NCI-H2081 (cell line): Measurements from ENCODE around the gene BMP10.

ENCODE experiments used
- DNase-seq, 2 experiments: peaks; one replicate each; lab custom pipeline; 2025; lab: John Stamatoyannopoulos, UW

The BMP10 gene

DNA sequence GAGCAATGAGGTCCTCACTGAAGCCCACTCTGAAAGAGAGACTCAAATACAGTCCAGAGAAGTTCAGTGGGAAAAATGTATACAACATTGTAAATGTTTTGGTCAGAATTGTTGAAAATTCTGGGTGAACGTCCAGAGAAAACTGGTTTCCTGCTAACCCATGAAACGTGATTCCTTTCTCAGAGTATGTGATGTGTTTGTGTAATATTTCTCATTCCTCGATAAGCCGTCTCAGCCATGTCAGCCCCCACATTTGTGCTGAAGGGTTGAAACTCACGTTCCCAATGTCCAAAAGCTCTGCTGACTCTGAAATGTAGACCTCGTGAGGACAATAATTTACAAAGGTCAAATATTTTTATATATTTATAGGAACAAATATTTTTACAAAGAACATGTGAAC lies 51.6 kb downstream of the BMP10 start:
- no peak for DNase-seq

DNA sequence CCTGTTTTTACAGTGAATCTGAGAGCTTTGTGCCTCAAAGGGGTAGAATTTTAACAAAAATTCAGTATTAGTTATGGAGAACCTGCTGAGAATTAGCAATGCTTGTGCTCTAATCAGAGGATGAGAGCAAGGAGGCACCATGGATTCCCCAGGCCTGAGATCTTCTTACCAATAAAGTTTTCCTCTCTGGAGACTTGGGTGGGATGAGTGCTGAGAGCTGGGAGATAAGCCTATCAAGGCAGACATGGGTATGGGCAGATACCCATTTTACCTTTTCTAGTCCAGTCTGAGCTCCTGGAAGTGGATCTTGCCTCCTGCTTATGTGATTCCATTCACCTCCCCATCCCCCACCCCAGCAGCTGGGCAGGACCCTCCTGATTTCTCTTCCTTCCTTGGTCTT lies 53.9 kb downstream of the BMP10 start:
- DNase-seq, result no peak
